Stimulated activated naive CD8-positive, alpha-beta T cell treated with anti-CD3 and anti-CD28 coated beads, Interleukin-15, amount 100 ng/mL, for 72 hours (primary cell): Measurements from ENCODE around the gene FADD.
"Not testable (repeated sequence)": the region's sequence is repeated elsewhere in the genome, so short reads cannot be mapped to it uniquely, and the experiment has no call there.

Experiments used
- ATAC-seq: fragments of 150-1000 bp; cut with Tn5 transposase; 2 replicates; pipeline ENCODE4 v1.10.0; 2021; ENCODE audit warnings: mild to moderate bottlenecking, moderate library complexity
- DNase-seq, 2 donors: peaks; one replicate each; pipeline ENCODE4 v3.0.0; 2021 to 2022
- H3K27ac Mint-ChIP-seq, 2 donors: one replicate each; pipeline ENCODE4 v1.8.0; 2022; ENCODE audit warnings: mild to moderate bottlenecking in 2 of 2, mixed read lengths in 2 of 2, moderate library complexity in 2 of 2
- H3K27me3 Mint-ChIP-seq: one replicate; pipeline ENCODE4 v1.8.0; 2022; ENCODE audit warnings: mixed read lengths
- H3K4me1 Mint-ChIP-seq: one replicate; pipeline ENCODE4 v1.8.0; 2022; ENCODE audit warnings: mild to moderate bottlenecking, mixed read lengths
- H3K4me3 Mint-ChIP-seq, 2 donors: one replicate each; pipeline ENCODE4 v1.8.0; 2022; ENCODE audit warnings: mild to moderate bottlenecking in 2 of 2, mixed read lengths in 2 of 2, moderate library complexity in 1 of 2
- H3K9me3 Mint-ChIP-seq, 2 donors: one replicate each; pipeline ENCODE4 v1.8.0; 2022; ENCODE audit warnings: mixed read lengths in 2 of 2

Gene FADD

DNA sequence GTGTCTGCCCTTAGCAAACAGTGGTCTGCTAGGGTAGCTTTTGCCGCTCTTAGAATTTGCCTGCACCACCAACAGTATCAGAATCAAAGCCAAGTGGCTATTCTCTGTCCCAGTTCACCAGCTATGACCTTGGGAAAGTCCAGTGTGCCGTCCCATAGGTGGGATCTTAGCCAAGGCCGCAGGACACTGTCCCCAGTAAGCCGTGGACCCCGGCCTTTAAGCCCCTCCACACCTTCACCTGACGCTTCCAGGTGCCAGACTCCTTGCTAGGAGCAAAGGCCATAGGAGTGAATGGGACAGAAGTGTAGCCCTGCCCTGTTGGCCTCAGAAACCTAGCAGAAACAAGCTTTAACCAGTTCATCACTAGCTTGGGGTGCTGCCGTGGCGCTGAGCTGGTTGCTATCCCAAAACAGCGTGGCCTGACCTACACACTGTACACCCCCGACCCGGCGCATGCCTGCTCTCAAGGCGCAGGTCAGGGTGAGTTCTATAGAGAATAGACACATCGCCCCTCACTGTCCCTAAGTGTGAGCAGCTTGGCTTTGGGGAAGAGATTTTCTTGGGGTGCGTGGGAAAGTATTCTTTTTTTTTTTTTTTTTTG lies 4.5 kb downstream of the FADD start:
- Mint-ChIP-seq H3K27me3 (no peaks in the 10 kb centered on the region), H3K4me3 (no peak overlapping the region), H3K4me1 (peaks cover 73% of the 10 kb centered on the region), H3K9me3 (no peaks in the 10 kb centered on the region), H3K27ac (peak overlapping the region in 1 of 2 donors; percentile 89)
- no peak for ATAC-seq
- no peak for DNase-seq

DNA sequence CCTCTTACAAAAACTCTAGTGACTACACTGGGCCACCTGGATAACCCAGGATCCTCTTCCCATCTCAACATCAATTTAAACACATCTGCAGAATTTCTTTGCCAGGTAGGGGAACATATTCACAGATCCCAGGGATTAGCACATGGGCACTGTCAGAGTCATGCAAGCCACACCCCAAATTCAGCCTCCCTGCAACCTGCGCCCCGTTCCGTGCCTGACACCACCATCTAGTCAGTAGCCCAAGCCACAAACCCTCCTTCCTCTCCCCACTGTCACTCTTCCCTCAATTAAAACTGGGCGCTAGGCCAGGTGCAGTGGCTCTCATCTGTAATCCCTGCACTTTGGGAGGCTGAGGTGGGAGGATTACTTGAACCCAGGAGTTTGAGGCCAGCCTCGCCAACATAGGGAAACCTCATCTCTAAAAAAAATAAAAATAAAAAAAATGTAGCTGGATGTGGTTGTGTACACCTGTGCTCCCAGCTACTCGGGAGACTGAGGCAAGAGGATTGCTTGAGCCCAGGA lies 6.4 kb downstream of the FADD start:
- H3K9me3 Mint-ChIP-seq: no peaks in the 10 kb centered on the region
- ATAC-seq: no peak
- H3K4me1 Mint-ChIP-seq: peaks cover 64% of the 10 kb centered on the region
- H3K4me3 Mint-ChIP-seq: no peak overlapping the region
- H3K27ac Mint-ChIP-seq: peak overlapping the region; percentile 36 to 54
- no peaks in the 10 kb centered on the region for H3K27me3 Mint-ChIP-seq
- no peak for DNase-seq

DNA sequence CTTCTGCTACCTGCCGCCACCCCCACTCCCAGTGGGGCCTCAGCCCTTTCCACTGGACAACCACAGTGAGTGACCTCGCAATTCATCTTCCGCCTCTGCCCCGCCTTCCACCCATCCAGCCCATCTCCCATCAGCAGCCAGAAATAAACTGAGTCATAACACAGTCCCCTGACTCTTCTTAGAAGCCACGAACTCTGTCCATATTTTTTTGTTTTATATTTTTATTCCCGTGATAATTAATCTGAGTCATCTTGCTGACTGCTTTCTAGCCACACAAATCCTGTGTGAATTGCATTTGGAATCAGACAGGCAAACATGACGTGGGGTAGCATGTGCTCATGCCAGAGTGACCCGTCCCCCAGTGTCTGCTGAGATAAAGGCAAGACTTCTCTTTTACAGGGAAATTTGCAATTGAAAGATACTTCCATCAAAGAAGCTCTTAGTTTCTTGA lies 7.0 kb downstream of the FADD start:
- H3K4me1 Mint-ChIP-seq: peaks cover 58% of the 10 kb centered on the region
- H3K4me3 Mint-ChIP-seq: no peak overlapping the region
- no peaks in the 10 kb centered on the region for H3K9me3 Mint-ChIP-seq
- ATAC-seq: no peak
- peak overlapping the region in 1 of 2 donors; percentile 9 for H3K27ac Mint-ChIP-seq
- no peaks in the 10 kb centered on the region for H3K27me3 Mint-ChIP-seq
- no peak for DNase-seq

DNA sequence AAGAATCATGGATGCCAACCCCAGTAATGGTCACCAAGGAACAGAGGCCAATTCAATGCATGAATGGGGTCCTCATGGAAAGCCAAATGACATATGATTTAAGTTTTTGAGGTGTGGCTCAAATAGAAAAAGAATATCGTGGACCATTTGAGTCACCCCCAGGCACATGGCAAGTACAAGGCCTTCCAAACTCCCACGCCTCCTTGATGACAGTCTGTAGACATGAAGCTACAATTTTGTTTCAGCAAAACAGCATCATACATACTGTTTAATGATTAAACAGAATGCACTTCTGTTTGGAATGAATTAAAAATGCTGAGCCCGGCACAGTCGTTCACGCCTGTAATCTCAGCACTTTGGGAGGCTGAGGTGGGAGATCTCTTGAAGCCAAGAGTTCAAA lies 7.4 kb downstream of the FADD start:
- ATAC-seq (no peak), DNase-seq (no peak)
- Mint-ChIP-seq H3K27ac (no peak overlapping the region), H3K4me3 (no peak overlapping the region), H3K9me3 (no peaks in the 10 kb centered on the region), H3K4me1 (peaks cover 53% of the 10 kb centered on the region), H3K27me3 (no peaks in the 10 kb centered on the region)

DNA sequence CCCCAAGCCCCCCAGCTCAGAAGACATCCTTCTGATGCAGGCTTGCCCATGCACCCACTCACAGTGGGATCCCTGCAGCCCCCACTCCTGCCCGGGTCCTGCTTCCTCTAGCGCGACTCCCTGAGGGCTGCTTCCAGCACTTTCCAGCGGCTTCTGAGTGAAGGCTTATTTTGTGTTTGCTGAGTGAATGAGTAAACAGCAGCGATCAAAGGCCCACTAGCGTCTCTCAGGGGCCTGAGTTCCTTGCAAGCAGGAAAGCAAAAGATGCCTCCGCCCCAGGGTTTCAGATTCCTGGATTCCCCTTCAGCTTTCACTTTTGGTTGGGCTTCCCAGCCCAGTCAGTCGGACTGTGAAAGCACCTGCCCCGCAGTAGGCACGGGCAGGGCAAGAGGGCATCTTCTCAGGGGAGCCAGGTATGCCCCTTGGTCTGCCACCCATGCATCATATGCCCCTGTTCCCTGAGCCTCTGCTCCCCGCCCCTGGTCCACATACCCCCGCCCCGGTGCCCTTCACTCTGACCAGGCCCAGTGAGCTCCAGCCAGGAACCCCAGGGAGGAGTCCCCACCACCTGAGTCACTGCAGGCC lies 9.2 kb downstream of the FADD start:
- ATAC-seq: peak; percentile 28
- peaks cover 35% of the 10 kb centered on the region for H3K4me1 Mint-ChIP-seq
- H3K27me3 Mint-ChIP-seq: no peaks in the 10 kb centered on the region
- no peak for DNase-seq
- H3K27ac Mint-ChIP-seq: no peak overlapping the region
- no peaks in the 10 kb centered on the region for H3K9me3 Mint-ChIP-seq
- no peak overlapping the region for H3K4me3 Mint-ChIP-seq

DNA sequence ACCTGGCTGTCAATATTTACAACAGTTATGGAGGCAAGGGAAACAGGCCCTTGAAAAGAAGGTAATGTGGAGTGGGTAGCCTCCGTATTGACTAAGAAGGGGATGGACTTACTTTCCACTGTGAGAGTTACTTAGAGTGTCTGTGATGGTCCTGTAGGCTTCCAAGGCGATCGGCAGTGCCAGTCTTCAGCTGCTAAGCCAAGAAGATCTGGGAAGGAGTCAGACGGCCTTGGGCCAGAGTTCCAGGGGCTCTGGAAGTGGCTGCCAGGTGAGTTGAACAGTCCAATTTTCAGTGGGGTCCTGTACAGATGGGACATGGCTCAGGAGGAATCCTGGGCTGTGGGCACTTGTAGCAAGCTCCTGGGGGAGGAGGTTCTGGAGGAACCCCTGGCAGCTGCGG lies 14.3 kb downstream of the FADD start:
- not testable (repeated sequence) for H3K27ac Mint-ChIP-seq, H3K9me3 Mint-ChIP-seq, DNase-seq, H3K4me1 Mint-ChIP-seq, H3K4me3 Mint-ChIP-seq, ATAC-seq
- H3K27me3 Mint-ChIP-seq: peaks cover 24% of the 10 kb centered on the region

DNA sequence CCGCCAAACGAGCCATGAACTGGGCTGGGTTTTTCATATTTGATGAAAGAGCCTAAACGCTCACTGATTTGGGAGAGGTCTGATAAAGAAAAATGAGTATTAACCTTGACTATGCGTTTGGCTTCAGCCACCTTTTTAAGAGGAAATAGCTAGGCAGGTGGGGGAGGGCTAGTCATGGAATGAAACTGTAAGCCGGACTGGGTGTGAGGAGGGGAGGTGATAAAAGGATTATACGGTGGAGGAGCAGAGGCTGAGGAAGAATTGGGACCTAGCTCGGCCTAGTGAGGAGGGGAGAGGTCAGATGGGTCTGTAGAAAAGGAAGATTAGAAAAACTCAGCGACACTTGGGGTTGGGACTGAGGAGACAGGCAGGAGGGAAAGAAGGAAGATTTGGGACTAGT lies 15.0 kb downstream of the FADD start:
- peaks cover 26% of the 10 kb centered on the region for H3K27me3 Mint-ChIP-seq

DNA sequence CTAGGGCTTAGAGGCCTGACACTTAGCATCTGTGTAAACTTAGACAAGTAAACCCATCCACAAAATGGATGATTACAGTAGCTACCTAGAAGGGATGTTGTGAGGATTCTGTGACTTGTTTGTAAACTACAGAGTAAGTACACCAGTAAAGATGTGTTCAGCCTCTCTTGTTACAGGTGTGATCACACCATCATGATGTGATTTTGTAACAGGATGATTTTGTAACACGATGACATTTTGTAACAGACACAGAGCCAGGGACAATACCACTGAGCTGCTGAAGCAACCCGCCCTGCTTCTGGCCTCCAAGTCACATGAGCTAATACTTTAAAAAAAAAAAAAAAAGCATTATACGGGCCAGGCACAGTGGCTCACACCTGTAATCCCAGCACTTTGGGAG lies 17.0 kb downstream of the FADD start:
- H3K27ac Mint-ChIP-seq: no peak overlapping the region
- peaks cover 32% of the 10 kb centered on the region for H3K27me3 Mint-ChIP-seq
- no peaks in the 10 kb centered on the region for H3K4me1 Mint-ChIP-seq
- DNase-seq: no peak
- ATAC-seq: no peak
- no peak overlapping the region for H3K4me3 Mint-ChIP-seq
- no peaks in the 10 kb centered on the region for H3K9me3 Mint-ChIP-seq

More for the DNA sequence above, 15.0 kb downstream of the FADD start:
- H3K4me1 Mint-ChIP-seq, ATAC-seq, H3K4me3 Mint-ChIP-seq, H3K27ac Mint-ChIP-seq, H3K9me3 Mint-ChIP-seq, DNase-seq: not testable (repeated sequence)

DNA sequence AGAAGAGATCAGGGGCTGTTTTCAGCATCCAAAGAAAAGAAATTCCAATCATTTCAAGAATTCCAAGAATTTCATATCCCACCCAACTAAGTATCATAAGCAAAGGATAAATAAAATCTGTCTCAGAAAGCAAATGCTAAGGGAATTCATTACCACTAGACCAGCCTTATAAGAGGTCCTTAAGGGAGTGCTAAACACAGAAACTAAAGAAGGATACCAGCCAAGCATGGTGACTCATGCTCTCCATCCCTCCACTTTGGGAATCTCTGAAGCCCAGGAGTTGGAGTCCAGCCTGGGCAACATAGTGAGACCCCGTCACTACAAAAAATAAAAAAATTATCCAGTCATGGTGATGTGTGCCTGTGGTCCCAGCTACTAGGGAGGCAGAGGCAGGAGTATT lies 17.8 kb downstream of the FADD start:
- no peak for ATAC-seq
- no peaks in the 10 kb centered on the region for H3K9me3 Mint-ChIP-seq
- H3K27ac Mint-ChIP-seq: no peak overlapping the region
- peaks cover 32% of the 10 kb centered on the region for H3K27me3 Mint-ChIP-seq
- H3K4me1 Mint-ChIP-seq: no peaks in the 10 kb centered on the region
- no peak for DNase-seq
- H3K4me3 Mint-ChIP-seq: no peak overlapping the region

DNA sequence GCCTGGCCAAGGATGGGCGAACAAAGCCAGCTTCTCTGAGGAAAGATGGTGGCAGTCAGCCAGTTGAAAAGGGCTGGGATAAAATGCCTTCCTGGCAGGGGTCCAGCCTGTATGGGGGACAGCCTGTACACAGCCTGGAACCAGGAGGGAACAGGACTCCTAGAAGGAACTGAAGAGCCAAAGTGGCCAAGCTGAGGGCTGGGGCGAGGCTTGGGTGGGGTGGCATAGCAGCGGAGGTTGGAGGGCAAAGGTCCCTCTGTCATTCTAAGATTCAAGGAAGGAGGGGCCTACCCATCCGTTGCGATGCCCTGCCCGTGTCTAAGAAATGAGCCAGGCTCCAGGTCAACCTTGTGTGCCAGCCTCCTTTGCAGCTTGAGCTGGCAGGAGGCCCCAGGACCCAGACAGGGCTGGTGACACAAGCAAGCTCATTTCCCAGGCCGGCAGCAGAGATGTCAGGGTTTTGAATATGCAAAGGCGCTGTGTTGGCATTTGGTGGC lies 22.6 kb downstream of the FADD start:
- Mint-ChIP-seq H3K27ac (no peak overlapping the region), H3K27me3 (peaks cover 7% of the 10 kb centered on the region), H3K4me1 (no peaks in the 10 kb centered on the region), H3K9me3 (no peaks in the 10 kb centered on the region), H3K4me3 (no peak overlapping the region)
- ATAC-seq (no peak), DNase-seq (no peak)

DNA sequence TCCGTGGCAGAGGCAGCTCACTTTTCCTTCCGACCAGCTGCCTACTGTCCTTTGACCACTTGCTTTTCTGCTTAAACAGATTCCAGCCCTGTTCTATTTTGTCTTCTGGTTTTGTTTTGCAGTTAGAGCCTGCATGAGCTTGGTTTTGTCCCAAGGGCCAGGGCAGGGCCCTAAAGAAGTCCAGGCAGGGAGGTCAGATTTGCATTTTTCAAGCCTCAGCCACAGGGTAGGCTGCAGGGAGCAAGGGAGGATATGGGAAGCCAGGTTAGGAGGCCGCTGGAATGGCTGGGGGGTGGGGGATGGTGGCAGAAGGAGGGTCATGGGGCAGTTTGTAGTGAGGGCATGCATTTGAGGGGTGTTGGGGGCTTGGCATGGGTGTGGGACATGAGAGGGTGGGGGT lies 23.1 kb downstream of the FADD start:
- ATAC-seq: no peak
- H3K27me3 Mint-ChIP-seq: peaks cover 7% of the 10 kb centered on the region
- no peaks in the 10 kb centered on the region for H3K4me1 Mint-ChIP-seq
- no peak overlapping the region for H3K4me3 Mint-ChIP-seq
- H3K9me3 Mint-ChIP-seq: no peaks in the 10 kb centered on the region
- DNase-seq: no peak
- H3K27ac Mint-ChIP-seq: no peak overlapping the region

DNA sequence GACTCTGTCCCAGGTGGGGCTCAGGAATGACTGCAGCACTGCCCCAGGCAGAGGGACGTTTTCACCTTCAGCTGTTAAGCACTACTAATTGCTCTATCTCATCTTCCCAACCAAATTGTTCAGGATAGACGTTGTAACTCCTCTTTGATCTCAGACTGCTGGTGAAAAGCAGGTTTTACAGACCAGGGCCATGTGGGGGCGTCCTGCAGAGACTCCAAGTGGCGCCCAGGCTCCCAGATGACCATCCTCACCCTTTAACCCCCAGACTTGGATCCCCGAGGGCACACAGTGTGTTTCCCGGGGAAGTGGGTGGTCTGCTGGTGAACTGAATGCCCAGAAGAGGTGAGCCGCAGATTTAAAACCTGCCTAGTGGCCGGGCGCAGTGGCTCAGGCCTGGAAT lies 23.9 kb downstream of the FADD start:
- Mint-ChIP-seq H3K4me1 (no peaks in the 10 kb centered on the region), H3K4me3 (no peak overlapping the region)
- no peak for DNase-seq

DNA sequence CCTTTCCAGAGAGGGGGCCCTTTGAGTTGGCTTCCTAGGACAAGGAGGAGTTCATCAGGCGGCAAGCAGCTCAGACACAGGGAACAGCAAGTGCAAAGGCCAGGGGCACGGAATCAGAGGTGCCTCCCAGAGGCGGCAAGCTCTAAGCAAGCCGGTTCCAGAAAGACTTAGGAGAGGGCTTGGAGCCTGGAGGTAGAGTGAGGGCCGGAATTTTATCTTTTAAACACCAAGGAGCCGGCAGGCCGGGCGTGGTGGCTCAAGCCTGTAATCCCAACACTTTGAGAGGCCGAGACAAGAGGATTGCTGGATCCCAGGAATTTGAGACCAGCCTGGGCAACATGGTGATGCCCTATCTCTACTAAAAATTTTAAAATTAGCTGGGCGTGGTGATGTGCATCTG lies 26.6 kb downstream of the FADD start:
- ATAC-seq (no peak), DNase-seq (no peak)
- H3K27me3 Mint-ChIP-seq: no peaks in the 10 kb centered on the region
- H3K4me1 Mint-ChIP-seq: no peaks in the 10 kb centered on the region
- H3K9me3 Mint-ChIP-seq: no peaks in the 10 kb centered on the region
- H3K27ac Mint-ChIP-seq: no peak overlapping the region
- H3K4me3 Mint-ChIP-seq: no peak overlapping the region

More for the DNA sequence above, 23.9 kb downstream of the FADD start:
- ATAC-seq: no peak
- peak overlapping the region in 1 of 2 donors; percentile 61 for H3K27ac Mint-ChIP-seq
- no peaks in the 10 kb centered on the region for H3K9me3 Mint-ChIP-seq
- peaks cover 7% of the 10 kb centered on the region for H3K27me3 Mint-ChIP-seq

DNA sequence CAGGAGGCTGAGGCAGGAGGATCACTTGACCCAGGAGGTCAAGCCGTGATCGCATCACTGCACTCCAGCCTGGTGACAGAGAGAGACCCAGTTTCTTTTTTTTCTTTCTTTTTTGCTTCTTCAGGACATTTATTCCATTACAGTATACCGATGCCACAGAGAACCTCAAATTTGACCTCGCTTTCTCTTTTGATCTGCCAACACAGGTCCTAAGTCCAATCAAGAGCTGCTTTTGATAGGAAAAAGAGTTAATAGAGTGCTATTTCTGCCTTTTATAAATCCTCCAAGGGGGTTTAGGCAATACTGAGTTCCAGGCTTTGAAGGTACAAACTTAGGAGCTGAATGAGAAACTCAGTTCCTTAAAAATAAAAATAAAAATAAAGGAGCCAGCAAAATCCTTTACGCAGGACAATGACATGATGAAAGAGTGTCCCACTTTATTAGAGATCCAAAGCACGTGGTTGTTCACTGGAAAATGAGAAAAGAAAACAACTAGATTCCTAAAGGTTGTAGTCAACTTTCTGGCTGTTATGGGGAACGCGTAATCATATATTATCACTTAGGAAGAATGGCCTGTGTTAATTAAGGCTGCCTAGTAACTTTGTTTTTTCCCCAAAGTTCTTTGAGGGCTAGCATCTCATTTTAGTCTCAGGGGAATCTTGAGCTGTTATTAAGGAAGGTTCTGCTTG lies 27.2 kb downstream of the FADD start:
- no peak overlapping the region for H3K4me3 Mint-ChIP-seq
- DNase-seq: no peak
- ATAC-seq: no peak

DNA sequence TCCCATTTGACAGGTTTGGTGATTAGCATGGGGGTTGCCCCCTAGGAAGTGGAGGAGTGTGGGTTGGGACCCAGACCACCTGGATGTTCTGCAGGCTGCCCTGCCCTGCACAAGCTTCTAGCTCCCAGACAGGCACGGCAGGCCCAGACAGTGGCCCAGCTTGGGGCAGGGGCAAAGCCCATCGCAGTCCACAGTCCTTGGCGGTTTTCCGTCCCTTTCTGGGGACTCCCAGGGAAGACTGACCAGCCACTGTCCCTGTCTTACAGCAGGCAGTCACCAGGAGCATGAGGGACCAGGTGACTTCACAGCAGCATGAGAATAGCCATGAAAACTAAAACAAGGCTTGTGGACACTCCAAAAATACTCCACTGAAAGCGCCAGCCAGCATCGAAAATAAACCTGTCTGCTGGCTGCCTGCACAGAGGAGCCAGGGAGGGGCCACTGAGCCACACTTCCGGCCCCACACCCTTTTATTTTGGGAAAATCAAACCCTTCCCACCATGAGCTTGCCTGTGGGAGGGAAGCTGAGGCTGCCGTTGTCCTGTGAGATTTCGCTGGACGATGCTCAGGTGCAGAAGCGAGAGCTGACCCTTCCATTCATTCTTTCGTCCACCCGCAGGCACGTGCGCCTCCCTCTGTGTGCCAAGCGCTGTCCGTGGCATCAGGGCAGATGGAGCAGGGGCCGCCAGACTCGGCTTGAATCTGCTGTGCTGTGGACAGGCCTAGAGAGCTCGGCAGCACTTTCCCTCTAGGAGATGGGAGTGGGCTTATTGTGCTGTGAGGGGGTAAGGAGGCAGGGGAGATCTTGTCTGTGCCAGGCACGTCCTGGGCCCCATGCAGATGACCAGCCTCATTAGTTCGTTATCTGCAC lies 28.0 kb downstream of the FADD start:
- no peak overlapping the region for H3K4me3 Mint-ChIP-seq
- no peaks in the 10 kb centered on the region for H3K27me3 Mint-ChIP-seq
- H3K27ac Mint-ChIP-seq: no peak overlapping the region
- no peak for ATAC-seq
- H3K4me1 Mint-ChIP-seq: no peaks in the 10 kb centered on the region
- H3K9me3 Mint-ChIP-seq: no peaks in the 10 kb centered on the region
- DNase-seq: no peak

More for the DNA sequence above, 27.2 kb downstream of the FADD start:
- no peaks in the 10 kb centered on the region for H3K27me3 Mint-ChIP-seq
- H3K9me3 Mint-ChIP-seq: no peaks in the 10 kb centered on the region
- H3K27ac Mint-ChIP-seq: no peak overlapping the region
- no peaks in the 10 kb centered on the region for H3K4me1 Mint-ChIP-seq
